GM06990 (cell line): ENCODE measurements around the gene TBC1D9B.
"Not testable (repeated sequence)": the region's sequence is repeated elsewhere in the genome, so short reads cannot be mapped to it uniquely, and the experiment has no call there.

Source experiments
- DNase-seq: peaks from one replicate; pipeline ENCODE4 v3.0.0-alpha.2; 2011; ENCODE audit not compliant: insufficient read length; ENCODE audit errors: extremely low read depth
- H3K27me3 ChIP-seq: replicated peaks from 2 replicates; pipeline ENCODE4 v1.6.0; 2011; ENCODE audit warnings: low read length; ENCODE audit not compliant: control insufficient read depth, insufficient read depth
- H3K36me3 ChIP-seq: 2 replicates; pipeline ENCODE4 v1.5.1; 2011; ENCODE audit warnings: low read length; ENCODE audit not compliant: control insufficient read depth, insufficient read depth
- H3K4me3 ChIP-seq: replicated peaks from 2 replicates; pipeline ENCODE4 v1.5.1; 2011; ENCODE audit warnings: low read depth, mild to moderate bottlenecking, control low read depth, low read length
- TF ChIP-seq, protein P1 (sequence below): IDR thresholded peaks from 2 replicates; pipeline ENCODE4 v1.5.1; 2011; ENCODE audit warnings: low read length, control low read depth, mild to moderate bottlenecking, inconsistent platforms; ENCODE audit not compliant: insufficient read depth, poor library complexity, severe bottlenecking

TBC1D9B gene

GRCh38 chr5:179837076-179838011 lies 70.4 kb downstream of the TBC1D9B start:
- peaks cover 34% of the 10 kb centered on the region for H3K36me3 ChIP-seq
- H3K27me3 ChIP-seq: no peaks in the 10 kb centered on the region
- TF ChIP-seq, protein P1, sequence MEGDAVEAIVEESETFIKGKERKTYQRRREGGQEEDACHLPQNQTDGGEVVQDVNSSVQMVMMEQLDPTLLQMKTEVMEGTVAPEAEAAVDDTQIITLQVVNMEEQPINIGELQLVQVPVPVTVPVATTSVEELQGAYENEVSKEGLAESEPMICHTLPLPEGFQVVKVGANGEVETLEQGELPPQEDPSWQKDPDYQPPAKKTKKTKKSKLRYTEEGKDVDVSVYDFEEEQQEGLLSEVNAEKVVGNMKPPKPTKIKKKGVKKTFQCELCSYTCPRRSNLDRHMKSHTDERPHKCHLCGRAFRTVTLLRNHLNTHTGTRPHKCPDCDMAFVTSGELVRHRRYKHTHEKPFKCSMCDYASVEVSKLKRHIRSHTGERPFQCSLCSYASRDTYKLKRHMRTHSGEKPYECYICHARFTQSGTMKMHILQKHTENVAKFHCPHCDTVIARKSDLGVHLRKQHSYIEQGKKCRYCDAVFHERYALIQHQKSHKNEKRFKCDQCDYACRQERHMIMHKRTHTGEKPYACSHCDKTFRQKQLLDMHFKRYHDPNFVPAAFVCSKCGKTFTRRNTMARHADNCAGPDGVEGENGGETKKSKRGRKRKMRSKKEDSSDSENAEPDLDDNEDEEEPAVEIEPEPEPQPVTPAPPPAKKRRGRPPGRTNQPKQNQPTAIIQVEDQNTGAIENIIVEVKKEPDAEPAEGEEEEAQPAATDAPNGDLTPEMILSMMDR: no peak
- no peak for DNase-seq
- no peak overlapping the region for H3K4me3 ChIP-seq

- no peak for DNase-seq
- Histone ChIP-seq H3K36me3 (peaks cover 38% of the 10 kb centered on the region), H3K4me3 (no peak overlapping the region), H3K27me3 (no peaks in the 10 kb centered on the region)
- TF ChIP-seq, protein P1: no peak
These were observed 71.3 kb downstream of the TBC1D9B start for GRCh38 chr5:179836225-179837019.

GRCh38 chr5:179834871-179835270 lies 72.8 kb downstream of the TBC1D9B start:
- H3K36me3 ChIP-seq: peaks cover 41% of the 10 kb centered on the region
- not testable (repeated sequence) for DNase-seq, H3K4me3 ChIP-seq, H3K27me3 ChIP-seq

GRCh38 chr5:179834120-179834519 lies 73.6 kb downstream of the TBC1D9B start:
- no peak for DNase-seq
- no peaks in the 10 kb centered on the region for H3K27me3 ChIP-seq
- peaks cover 40% of the 10 kb centered on the region for H3K36me3 ChIP-seq

DNA sequence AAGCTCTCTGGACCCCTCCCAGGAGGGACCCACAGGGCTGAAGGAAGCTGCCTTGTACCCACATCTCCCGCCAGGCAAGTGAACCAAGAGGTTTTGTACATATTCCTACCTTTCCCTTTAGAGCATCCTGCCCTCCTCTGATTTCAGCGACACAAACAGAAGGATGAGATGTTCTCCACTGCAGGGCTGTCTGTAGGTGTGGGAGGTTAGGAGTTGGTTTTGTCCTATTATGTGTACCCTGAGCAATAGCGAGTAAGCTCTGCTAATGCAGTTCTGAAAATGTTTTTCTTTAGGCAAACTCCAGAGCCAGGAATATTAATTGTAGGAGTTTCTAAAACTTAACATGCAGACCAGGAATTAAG lies 74.0 kb downstream of the TBC1D9B start:
- TF ChIP-seq, protein P1: no peak
- H3K36me3 ChIP-seq: peaks cover 44% of the 10 kb centered on the region

More at GRCh38 chr5:179834120-179834519, 73.6 kb downstream of the TBC1D9B start:
- TF ChIP-seq, protein P1: no peak
- H3K4me3 ChIP-seq: no peak overlapping the region

More for the DNA sequence above, 74.0 kb downstream of the TBC1D9B start:
- no peaks in the 10 kb centered on the region for H3K27me3 ChIP-seq
- DNase-seq: no peak
- H3K4me3 ChIP-seq: no peak overlapping the region
